ENCODE data around the gene ST8SIA2. TPM values are rescaled to one million over a fixed set of nuclear protein-coding genes. Genes with fewer than 3 reads are reported as not detected.

Gene ST8SIA2
- total RNA-seq, 2 experiments from 2014 or later, result not detected

GRCh38 chr15:92409006-92409405 lies 15.3 kb downstream of the ST8SIA2 start:
- Mint-ChIP-seq H3K4me3 (no peak overlapping the region), H3K27me3 (peaks cover 8% of the 10 kb centered on the region), H3K4me1 (ENCODE audit: low read depth) (no peaks in the 10 kb centered on the region), H3K27ac (no peak overlapping the region), H3K36me3 (ENCODE audit: low read depth) (no peaks in the 10 kb centered on the region), H3K9me3 (no peaks in the 10 kb centered on the region)
- no peak for DNase-seq
- H3K9me3 ChIP-seq (ENCODE audit: control insufficient read depth in 1 of 2, insufficient read depth in 1 of 2, low read length in 2 of 2), result no peaks in the 10 kb centered on the region
- intact Hi-C loops (cut with DNase I, micrococcal nuclease), result no loop called here
- no peak overlapping the region for H3K4me3 ChIP-seq (ENCODE audit: low read length)
- ATAC-seq (ENCODE audit: poor library complexity), result no peak
- no peaks in the 10 kb centered on the region for H3K4me1 ChIP-seq (ENCODE audit: insufficient read depth, low read length)
- POLR2A ChIA-PET, result no interaction called here
- peaks cover 0 to 4% of the 10 kb centered on the region in 2 experiments for H3K27me3 ChIP-seq (ENCODE audit: control insufficient read depth in 1 of 2, insufficient read depth in 2 of 2, low read length in 2 of 2)
- H3K27ac ChIP-seq (ENCODE audit: low read depth in 1 of 2, low read length in 2 of 2), result no peak overlapping the region
- TF ChIP-seq CTCF (IDR thresholded peaks at IDR 0.05), result no peak
- no peaks in the 10 kb centered on the region for H3K36me3 ChIP-seq (ENCODE audit: insufficient read depth, low read length)
- CTCF ChIA-PET, result no interaction called here

- H3K4me3 ChIP-seq (ENCODE audit: low read length), result no peak overlapping the region
- H3K36me3 ChIP-seq (ENCODE audit: insufficient read depth, low read length), result no peaks in the 10 kb centered on the region
- ChIA-PET CTCF (no interaction called here), POLR2A (no interaction called here)
- H3K27me3 Mint-ChIP-seq, result peaks cover 14% of the 10 kb centered on the region
- TF ChIP-seq CTCF (IDR thresholded peaks at IDR 0.05), result no peak
- no peaks in the 10 kb centered on the region for H3K9me3 ChIP-seq (ENCODE audit: control insufficient read depth in 1 of 2, insufficient read depth in 1 of 2, low read length in 2 of 2)
- no peaks in the 10 kb centered on the region for H3K36me3 Mint-ChIP-seq (ENCODE audit: low read depth)
- no peak for DNase-seq
- H3K27ac Mint-ChIP-seq, result no peak overlapping the region
- no peaks in the 10 kb centered on the region for H3K9me3 Mint-ChIP-seq
- no peak overlapping the region for H3K4me3 Mint-ChIP-seq
- H3K4me1 ChIP-seq (ENCODE audit: insufficient read depth, low read length), result no peaks in the 10 kb centered on the region
- peaks cover 0 to 4% of the 10 kb centered on the region in 2 experiments for H3K27me3 ChIP-seq (ENCODE audit: control insufficient read depth in 1 of 2, insufficient read depth in 2 of 2, low read length in 2 of 2)
- intact Hi-C loops (cut with DNase I, micrococcal nuclease), result no loop called here
- no peaks in the 10 kb centered on the region for H3K4me1 Mint-ChIP-seq (ENCODE audit: low read depth)
- no peak overlapping the region for H3K27ac ChIP-seq (ENCODE audit: low read depth in 1 of 2, low read length in 2 of 2)
- no peak for ATAC-seq (ENCODE audit: poor library complexity)
Measured at GRCh38 chr15:92409521-92409920, 15.8 kb downstream of the ST8SIA2 start.

GRCh38 chr15:92410537-92410936 lies 16.9 kb downstream of the ST8SIA2 start:
- Mint-ChIP-seq H3K27ac (no peak overlapping the region), H3K4me1 (ENCODE audit: low read depth) (no peaks in the 10 kb centered on the region), H3K9me3 (no peaks in the 10 kb centered on the region), H3K4me3 (no peak overlapping the region), H3K36me3 (ENCODE audit: low read depth) (no peaks in the 10 kb centered on the region), H3K27me3 (peaks cover 17% of the 10 kb centered on the region)
- DNase-seq (no peak), ATAC-seq (ENCODE audit: poor library complexity) (no peak)
- ChIA-PET CTCF (no interaction called here), POLR2A (no interaction called here)
- H3K27me3 ChIP-seq (ENCODE audit: control insufficient read depth in 1 of 2, insufficient read depth in 2 of 2, low read length in 2 of 2), result peaks cover 0 to 4% of the 10 kb centered on the region in 2 experiments
- no peak overlapping the region for H3K27ac ChIP-seq (ENCODE audit: low read depth in 1 of 2, low read length in 2 of 2)
- H3K4me1 ChIP-seq (ENCODE audit: insufficient read depth, low read length), result no peaks in the 10 kb centered on the region
- intact Hi-C loops (cut with DNase I, micrococcal nuclease), result no loop called here
- no peaks in the 10 kb centered on the region for H3K9me3 ChIP-seq (ENCODE audit: control insufficient read depth in 1 of 2, insufficient read depth in 1 of 2, low read length in 2 of 2)
- no peaks in the 10 kb centered on the region for H3K36me3 ChIP-seq (ENCODE audit: insufficient read depth, low read length)
- no peak for TF ChIP-seq CTCF (IDR thresholded peaks at IDR 0.05)
- no peak overlapping the region for H3K4me3 ChIP-seq (ENCODE audit: low read length)

Measured in CD4-positive, alpha-beta T cell (primary cell).